CD14-positive monocyte (primary cell): ENCODE results near the gene EDEM1. TPM values are rescaled to one million over a fixed set of nuclear protein-coding genes. Genes with fewer than 3 reads are reported as not detected.

Experiments used
- DNase-seq, 3 donors: peaks; one replicate each; pipeline ENCODE4 v3.0.0-alpha.2; 2011 to 2022
- H2AFZ ChIP-seq: 2 replicates; pipeline ENCODE4 v1.6.0; 2012; ENCODE audit warnings: mild to moderate bottlenecking, low read depth, low read length, inconsistent platforms; ENCODE audit not compliant: insufficient read depth, poor library complexity, severe bottlenecking
- H3K27ac ChIP-seq, 2 donors: 1 replicate in 1 of 2; 2 replicates in 1 of 2; pipeline ENCODE4 v1.5.1; 2012 to 2013; ENCODE audit warnings: low read length in 2 of 2, control low read depth in 1 of 2, inconsistent platforms in 1 of 2, low read depth in 1 of 2, mild to moderate bottlenecking in 1 of 2
- H3K27me3 ChIP-seq, 2 donors: one replicate each; pipeline versions ENCODE4 v1.6.0 to v1.6.1; 2011 to 2013; ENCODE audit warnings: low read length in 2 of 2; ENCODE audit not compliant: control insufficient read depth in 2 of 2, insufficient read depth in 2 of 2
- H3K36me3 ChIP-seq, 2 donors: replicated peaks in 1 of 2; 1 replicate in 1 of 2; 2 replicates in 1 of 2; pipeline versions ENCODE4 v1.5.1 to v1.6.1; 2012 to 2013; ENCODE audit warnings: low read length in 2 of 2, control low read depth in 1 of 2, inconsistent platforms in 1 of 2, mild to moderate bottlenecking in 1 of 2; ENCODE audit not compliant: insufficient read depth in 2 of 2, control insufficient read depth in 1 of 2
- H3K4me1 ChIP-seq, 2 donors: 1 replicate in 1 of 2; 2 replicates in 1 of 2; pipeline versions ENCODE4 v1.5.1 to v1.6.1; 2012 to 2013; ENCODE audit warnings: low read length in 2 of 2, control low read depth in 1 of 2, inconsistent platforms in 1 of 2, mild to moderate bottlenecking in 1 of 2, moderate library complexity in 1 of 2; ENCODE audit not compliant: insufficient read depth in 2 of 2, control insufficient read depth in 1 of 2
- H3K4me2 ChIP-seq: replicated peaks from 2 replicates; pipeline ENCODE3; 2012; ENCODE audit warnings: low read length, moderate library complexity, mild to moderate bottlenecking; ENCODE audit not compliant: poor library complexity, severe bottlenecking; ENCODE audit errors: extremely low read depth
- H3K4me3 ChIP-seq, 3 experiments: fragments of 200-600 bp in 1 of 3; sonication (generic) in 1 of 3; replicated peaks in 1 of 3; 1 replicate in 2 of 3; 2 replicates in 1 of 3; pipeline ENCODE4 v1.5.1; 2011 to 2013; ENCODE audit warnings: low read length in 3 of 3, mild to moderate bottlenecking in 3 of 3, control low read depth in 2 of 3, low read depth in 2 of 3, inconsistent platforms in 1 of 3, moderate library complexity in 1 of 3
- H3K79me2 ChIP-seq: 2 replicates; pipeline ENCODE4 v1.6.0; 2012; ENCODE audit warnings: mild to moderate bottlenecking, control low read depth, inconsistent platforms, low read length, moderate library complexity; ENCODE audit not compliant: insufficient read depth
- H3K9ac ChIP-seq: 2 replicates; pipeline ENCODE4 v1.6.0; 2017; ENCODE audit warnings: low read length, mild to moderate bottlenecking; ENCODE audit not compliant: insufficient read depth, poor library complexity, severe bottlenecking
- H3K9me3 ChIP-seq, 2 donors: replicated peaks in 1 of 2; 1 replicate in 1 of 2; 2 replicates in 1 of 2; pipeline versions ENCODE4 v1.5.1 to v1.6.1; 2012 to 2013; ENCODE audit warnings: low read length in 2 of 2, control low read depth in 1 of 2; ENCODE audit not compliant: control insufficient read depth in 1 of 2, insufficient read depth in 1 of 2
- H4K20me1 ChIP-seq: 2 replicates; pipeline ENCODE4 v1.6.0; 2012; ENCODE audit warnings: mild to moderate bottlenecking, low read length, control low read depth, moderate library complexity; ENCODE audit not compliant: insufficient read depth
- H3K27ac Mint-ChIP-seq, 7 donors: one replicate each; pipeline ENCODE4 v1.8.0; 2020; ENCODE audit warnings: mild to moderate bottlenecking in 7 of 7, mixed read lengths in 7 of 7, moderate library complexity in 6 of 7, inconsistent platforms in 2 of 7
- H3K27me3 Mint-ChIP-seq, 3 donors: one replicate each; pipeline ENCODE4 v1.8.0; 2021 to 2022; ENCODE audit warnings: low read depth in 3 of 3, mild to moderate bottlenecking in 3 of 3, mixed read lengths in 3 of 3, moderate library complexity in 3 of 3, inconsistent platforms in 1 of 3
- H3K36me3 Mint-ChIP-seq, 2 donors: one replicate each; pipeline ENCODE4 v1.8.0; 2020; ENCODE audit warnings: mixed read lengths in 2 of 2, inconsistent platforms in 1 of 2, mild to moderate bottlenecking in 1 of 2
- H3K4me1 Mint-ChIP-seq: one replicate; pipeline ENCODE4 v1.8.0; 2020; ENCODE audit warnings: mild to moderate bottlenecking, mixed read lengths
- H3K4me3 Mint-ChIP-seq, 2 donors: one replicate each; pipeline ENCODE4 v1.8.0; 2020; ENCODE audit warnings: mild to moderate bottlenecking in 2 of 2, mixed read lengths in 2 of 2, moderate library complexity in 1 of 2
- H3K9me3 Mint-ChIP-seq, 7 donors: one replicate each; pipeline ENCODE4 v1.8.0; 2020 to 2022; ENCODE audit warnings: mixed read lengths in 7 of 7, mild to moderate bottlenecking in 6 of 7, moderate library complexity in 6 of 7, inconsistent platforms in 2 of 7
- WGBS: methylation state at CpG from one replicate; pipeline ENCODE4 v1.1.5; 2013; ENCODE audit warnings: missing lambda C conversion rate; ENCODE audit not compliant: insufficient coverage; 5-methylcytosine and 5-hydroxymethylcytosine counted together
- intact Hi-C, 2 donors: fragments of 100-400 bp; cut with micrococcal nuclease; formaldehyde crosslinking; loops; one replicate each; pipeline versions ENCODE4 v1.15.0 to v1.15.1; 2023
- polyA plus RNA-seq, 3 donors: library from polyadenylated mRNA; depleted of rRNA in 1 of 3; unstranded in 2 of 3; stranded (reverse) in 1 of 3; fragments of 300-500 nt in 2 of 3; fragments of >200 nt in 1 of 3; fragmentation: Illumina TruSeq in 2 of 3; gene quantifications; 1 replicate in 2 of 3; 2 replicates in 1 of 3; pipeline ENCODE4 v1.2.3, GENCODE V29; 2012 to 2021
- TF ChIP-seq, protein P1 (sequence below): fragments of 200-600 bp; IDR thresholded peaks from one replicate; pipeline ENCODE4 v1.8.0; 2022; ENCODE audit warnings: antibody characterized with exemption, mild to moderate bottlenecking

The EDEM1 gene
- polyA plus RNA-seq, 3 donors = 17.5 to 31.7 (median 23.7) TPM

DNA sequence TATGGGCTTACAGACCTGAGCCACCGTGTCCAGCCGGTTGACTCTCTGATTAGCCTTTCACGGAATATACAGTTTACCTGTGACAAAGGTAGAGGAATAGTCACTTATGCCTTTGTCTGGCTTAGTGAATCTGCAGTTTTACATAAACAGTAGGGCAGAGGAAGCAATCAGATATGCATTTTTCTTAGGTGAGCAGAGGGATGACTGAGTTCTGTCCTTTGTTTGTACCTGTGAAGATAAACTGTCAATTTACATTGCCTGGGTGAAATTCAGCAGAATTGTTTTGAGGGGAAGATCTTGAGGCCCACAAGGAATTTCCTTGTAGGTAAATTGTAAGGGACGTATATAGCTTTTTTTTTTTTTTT, 10.8 kb downstream of the EDEM1 start:
- 100% methylated on average over 4 of the region's 4 CpGs for WGBS
- H3K36me3 ChIP-seq = peaks cover 28 to 45% of the 10 kb centered on the region in 2 donors

DNA sequence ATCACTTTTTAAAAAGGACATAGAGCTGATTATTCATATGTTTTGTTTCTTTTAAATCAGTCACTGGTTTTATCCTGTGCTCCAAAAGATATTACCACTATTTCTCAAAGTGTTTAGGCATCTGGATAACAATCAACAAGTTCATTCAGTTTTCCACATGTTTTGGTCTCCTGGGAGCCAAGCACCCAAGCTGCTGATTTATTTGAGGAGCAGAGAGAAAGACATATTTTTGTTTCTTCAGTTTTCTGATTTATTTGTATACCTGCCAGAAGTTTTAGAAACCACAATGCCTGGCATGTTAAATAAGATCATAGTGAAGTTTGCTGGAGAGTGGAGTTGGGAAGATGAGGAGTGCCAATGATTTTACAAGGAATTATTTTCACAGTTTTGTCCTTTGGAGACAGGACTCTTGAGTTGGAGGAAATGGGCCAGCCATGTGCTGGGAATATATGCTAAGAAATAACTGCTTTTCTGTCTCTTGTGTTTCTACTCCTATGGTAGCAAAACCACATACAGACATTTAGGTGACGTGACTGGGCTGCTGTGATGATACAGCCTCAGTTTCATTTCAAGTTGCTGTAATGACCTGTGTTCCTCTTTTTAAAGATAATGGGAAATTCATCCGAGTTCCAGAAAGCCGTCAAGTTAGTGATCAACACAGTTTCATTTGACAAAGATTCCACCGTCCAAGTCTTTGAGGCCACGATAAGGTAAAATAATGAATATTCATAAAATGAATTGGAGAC, 11.7 kb downstream of the EDEM1 start:
- WGBS = no CpG with 5 or more reads among the region's 5 CpGs
- Histone ChIP-seq H3K27me3 (no peaks in the 10 kb centered on the region), H3K27ac (peak overlapping the region; percentile 41 to 88), H3K9me3 (no peaks in the 10 kb centered on the region), H3K79me2 (peaks cover 91% of the 10 kb centered on the region), H3K4me2 (peak overlapping the region; percentile 24), H3K9ac (peak overlapping the region; percentile 47), H2AFZ (no peak overlapping the region), H3K4me1 (peaks cover 57 to 59% of the 10 kb centered on the region in 2 donors), H3K4me3 (peak overlapping the region in 1 of 3 experiments; percentile 7), H3K36me3 (peaks cover 36 to 47% of the 10 kb centered on the region in 2 donors), H4K20me1 (peaks cover 29% of the 10 kb centered on the region)
- Mint-ChIP-seq H3K27me3 (no peaks in the 10 kb centered on the region), H3K4me3 (peak overlapping the region; percentile 12 to 48), H3K4me1 (peaks cover 59% of the 10 kb centered on the region), H3K27ac (peak overlapping the region; percentile 93 to 97 (median 95)), H3K36me3 (peaks cover 43 to 62% of the 10 kb centered on the region in 2 donors), H3K9me3 (no peaks in the 10 kb centered on the region)
- intact Hi-C loops = loop anchor here in 1 of 2 donors (5.0 to 10.0 kb wide), 2 partner anchors 184 to 222 kb away; partner anchors contain the start of gene BHLHE40
- TF ChIP-seq, protein P1, sequence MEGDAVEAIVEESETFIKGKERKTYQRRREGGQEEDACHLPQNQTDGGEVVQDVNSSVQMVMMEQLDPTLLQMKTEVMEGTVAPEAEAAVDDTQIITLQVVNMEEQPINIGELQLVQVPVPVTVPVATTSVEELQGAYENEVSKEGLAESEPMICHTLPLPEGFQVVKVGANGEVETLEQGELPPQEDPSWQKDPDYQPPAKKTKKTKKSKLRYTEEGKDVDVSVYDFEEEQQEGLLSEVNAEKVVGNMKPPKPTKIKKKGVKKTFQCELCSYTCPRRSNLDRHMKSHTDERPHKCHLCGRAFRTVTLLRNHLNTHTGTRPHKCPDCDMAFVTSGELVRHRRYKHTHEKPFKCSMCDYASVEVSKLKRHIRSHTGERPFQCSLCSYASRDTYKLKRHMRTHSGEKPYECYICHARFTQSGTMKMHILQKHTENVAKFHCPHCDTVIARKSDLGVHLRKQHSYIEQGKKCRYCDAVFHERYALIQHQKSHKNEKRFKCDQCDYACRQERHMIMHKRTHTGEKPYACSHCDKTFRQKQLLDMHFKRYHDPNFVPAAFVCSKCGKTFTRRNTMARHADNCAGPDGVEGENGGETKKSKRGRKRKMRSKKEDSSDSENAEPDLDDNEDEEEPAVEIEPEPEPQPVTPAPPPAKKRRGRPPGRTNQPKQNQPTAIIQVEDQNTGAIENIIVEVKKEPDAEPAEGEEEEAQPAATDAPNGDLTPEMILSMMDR = no peak
- peak; percentile 74 to 90 (median 87) for DNase-seq

More for the DNA sequence above, 10.8 kb downstream of the EDEM1 start:
- Mint-ChIP-seq H3K4me1 (peaks cover 64% of the 10 kb centered on the region), H3K4me3 (no peak overlapping the region), H3K27ac (peak overlapping the region; percentile 93 to 97 (median 95)), H3K27me3 (no peaks in the 10 kb centered on the region), H3K36me3 (peaks cover 43 to 62% of the 10 kb centered on the region in 2 donors), H3K9me3 (no peaks in the 10 kb centered on the region)
- Histone ChIP-seq H3K4me3 (peak overlapping the region in 1 of 3 experiments; percentile 31), H3K9me3 (no peaks in the 10 kb centered on the region), H3K4me2 (peak overlapping the region; percentile 51), H3K9ac (no peak overlapping the region), H2AFZ (no peak overlapping the region), H3K4me1 (peaks cover 63 to 67% of the 10 kb centered on the region in 2 donors), H4K20me1 (peaks cover 34% of the 10 kb centered on the region), H3K27me3 (no peaks in the 10 kb centered on the region), H3K79me2 (peaks cover 93% of the 10 kb centered on the region), H3K27ac (peak overlapping the region; percentile 88 to 89)
- TF ChIP-seq, protein P1 = no peak
- intact Hi-C loops = loop anchor here in 1 of 2 donors (5.0 to 10.0 kb wide), 2 partner anchors 183 to 221 kb away; partner anchors contain the start of gene BHLHE40
- DNase-seq = no peak
